Natural killer cell treated with Interleukin-12 subunit alpha and Interleukin-12 subunit beta and Interleukin-15 and Interleukin-18, amount 100 ng/mL, for 72 hours (primary cell): ENCODE data around the gene HYOU1. TPM values are rescaled to one million over a fixed set of nuclear protein-coding genes. Genes with fewer than 3 reads are reported as not detected.

Source experiments
- ATAC-seq, 2 donors: fragments of 150-1000 bp; cut with Tn5 transposase in 1 of 2; sonication (Bioruptor Pico), chemical (Tn5 transposase) in 1 of 2; 2 replicates each; pipeline ENCODE4 v1.10.0; 2021
- DNase-seq: peaks from one replicate; pipeline ENCODE4 v3.0.0; 2022; ENCODE audit warnings: low spot score
- H3K27ac Mint-ChIP-seq, 2 donors: 1 replicate in 1 of 2; 2 replicates in 1 of 2; pipeline ENCODE4 v1.8.0; 2022; ENCODE audit warnings: mixed read lengths in 2 of 2, mild to moderate bottlenecking in 1 of 2, moderate library complexity in 1 of 2
- H3K27me3 Mint-ChIP-seq, 2 donors: 1 replicate in 1 of 2; 2 replicates in 1 of 2; pipeline ENCODE4 v1.8.0; 2022; ENCODE audit warnings: mixed read lengths in 2 of 2
- H3K36me3 Mint-ChIP-seq: one replicate; pipeline ENCODE4 v1.8.0; 2022; ENCODE audit warnings: mixed read lengths
- H3K4me1 Mint-ChIP-seq, 2 donors: 1 replicate in 1 of 2; 2 replicates in 1 of 2; pipeline ENCODE4 v1.8.0; 2022; ENCODE audit warnings: low read depth in 2 of 2, mixed read lengths in 2 of 2, mild to moderate bottlenecking in 1 of 2
- H3K4me3 Mint-ChIP-seq: one replicate; pipeline ENCODE4 v1.8.0; 2022; ENCODE audit warnings: mixed read lengths
- H3K9me3 Mint-ChIP-seq: 2 replicates; pipeline ENCODE4 v1.8.0; 2022; ENCODE audit warnings: mixed read lengths
- total RNA-seq, 2 donors: library from RNA; stranded (reverse); gene quantifications; one replicate each; pipeline ENCODE4 v1.2.3, GENCODE V29; 2022

The HYOU1 gene
- total RNA-seq, 2 donors from 2014 or later: 259 to 333 TPM

- H3K9me3 Mint-ChIP-seq: no peaks in the 10 kb centered on the region
- ATAC-seq (no peak), DNase-seq (no peak)
- H3K36me3 Mint-ChIP-seq: peaks cover 16% of the 10 kb centered on the region
- H3K4me1 Mint-ChIP-seq: peaks cover 32 to 44% of the 10 kb centered on the region in 2 donors
- H3K4me3 Mint-ChIP-seq: peak overlapping the region; percentile 91
- peak overlapping the region; percentile 59 to 93 for H3K27ac Mint-ChIP-seq
- H3K27me3 Mint-ChIP-seq: no peaks in the 10 kb centered on the region
These were observed 35.2 kb upstream of the HYOU1 start for GRCh38 chr11:119091966-119092879.

- H3K36me3 Mint-ChIP-seq: peaks cover 8% of the 10 kb centered on the region
- no peak for ATAC-seq
- no peaks in the 10 kb centered on the region for H3K9me3 Mint-ChIP-seq
- DNase-seq: no peak
- H3K27ac Mint-ChIP-seq: peak overlapping the region in 1 of 2 donors; percentile 93
- no peaks in the 10 kb centered on the region for H3K27me3 Mint-ChIP-seq
- no peak overlapping the region for H3K4me3 Mint-ChIP-seq
- H3K4me1 Mint-ChIP-seq: peaks cover 31 to 36% of the 10 kb centered on the region in 2 donors
These were observed 34.2 kb upstream of the HYOU1 start for GRCh38 chr11:119091178-119091577.

GRCh38 chr11:119089319-119089718, 32.3 kb upstream of the HYOU1 start:
- no peak for ATAC-seq
- Mint-ChIP-seq H3K9me3 (no peaks in the 10 kb centered on the region), H3K4me1 (peaks cover 30 to 42% of the 10 kb centered on the region in 2 donors), H3K27ac (no peak overlapping the region), H3K27me3 (no peaks in the 10 kb centered on the region), H3K4me3 (no peak overlapping the region), H3K36me3 (peaks cover 8% of the 10 kb centered on the region)
- DNase-seq: no peak

GRCh38 chr11:119088406-119088805, 31.4 kb upstream of the HYOU1 start:
- ATAC-seq: no peak
- no peak for DNase-seq
- Mint-ChIP-seq H3K27ac (peak overlapping the region in 1 of 2 donors; percentile 7), H3K9me3 (no peaks in the 10 kb centered on the region), H3K36me3 (peaks cover 2% of the 10 kb centered on the region), H3K4me3 (no peak overlapping the region), H3K4me1 (peaks cover 25 to 38% of the 10 kb centered on the region in 2 donors), H3K27me3 (no peaks in the 10 kb centered on the region)

- Mint-ChIP-seq H3K9me3 (no peaks in the 10 kb centered on the region), H3K4me1 (peaks cover 22 to 35% of the 10 kb centered on the region in 2 donors), H3K27ac (peak overlapping the region; percentile 7 to 48), H3K4me3 (peak overlapping the region; percentile 15), H3K27me3 (no peaks in the 10 kb centered on the region), H3K36me3 (no peaks in the 10 kb centered on the region)
- no peak for DNase-seq
- no peak for ATAC-seq
These were observed 30.8 kb upstream of the HYOU1 start for GRCh38 chr11:119087747-119088241.

GRCh38 chr11:119087123-119087522, 30.1 kb upstream of the HYOU1 start:
- Mint-ChIP-seq H3K4me1 (peaks cover 16 to 28% of the 10 kb centered on the region in 2 donors), H3K36me3 (peaks cover 3% of the 10 kb centered on the region), H3K27me3 (no peaks in the 10 kb centered on the region), H3K27ac (peak overlapping the region in 1 of 2 donors; percentile 48), H3K9me3 (no peaks in the 10 kb centered on the region), H3K4me3 (peak overlapping the region; percentile 15)
- ATAC-seq: no peak
- no peak for DNase-seq

- H3K9me3 Mint-ChIP-seq: no peaks in the 10 kb centered on the region
- peak in 1 of 2 donors; percentile 35 for ATAC-seq
- H3K27ac Mint-ChIP-seq: peak overlapping the region; percentile 87 to 94
- DNase-seq: no peak
- H3K4me3 Mint-ChIP-seq: peak overlapping the region; percentile 93
- H3K36me3 Mint-ChIP-seq: peaks cover 7% of the 10 kb centered on the region
- H3K27me3 Mint-ChIP-seq: no peaks in the 10 kb centered on the region
- peaks cover 14 to 28% of the 10 kb centered on the region in 2 donors for H3K4me1 Mint-ChIP-seq
These were observed 28.4 kb upstream of the HYOU1 start for GRCh38 chr11:119085437-119085847.

- Mint-ChIP-seq H3K27ac (peak within 1 kb of the TSS; percentile 87 to 94), H3K4me3 (peak within 1 kb of the TSS; percentile 93), H3K27me3 (no peaks in the 10 kb centered on the region), H3K36me3 (peaks cover 7% of the 10 kb centered on the region), H3K4me1 (peaks cover 14 to 24% of the 10 kb centered on the region in 2 donors), H3K9me3 (no peaks in the 10 kb centered on the region)
- DNase-seq (peak; percentile 94), ATAC-seq (peak; percentile 96 to 97)
These were observed 27.8 kb upstream of the HYOU1 start, which contains the start of gene HMBS for GRCh38 chr11:119084663-119085436. Gene HMBS (plus strand): TSS chr11:119084881. CDS start chr11:119085034, 153 bp downstream.

- DNase-seq (no peak), ATAC-seq (no peak)
- H3K4me3 Mint-ChIP-seq: no peak overlapping the region
- no peaks in the 10 kb centered on the region for H3K27me3 Mint-ChIP-seq
- H3K9me3 Mint-ChIP-seq: no peaks in the 10 kb centered on the region
- no peak overlapping the region for H3K27ac Mint-ChIP-seq
- H3K36me3 Mint-ChIP-seq: peaks cover 12% of the 10 kb centered on the region
- peaks cover 14 to 18% of the 10 kb centered on the region in 2 donors for H3K4me1 Mint-ChIP-seq
These were observed 24.8 kb upstream of the HYOU1 start for GRCh38 chr11:119081682-119082260.

GRCh38 chr11:119078675-119079420, 21.8 kb upstream of the HYOU1 start:
- Mint-ChIP-seq H3K9me3 (no peaks in the 10 kb centered on the region), H3K4me1 (no peaks in the 10 kb centered on the region), H3K27ac (no peak overlapping the region), H3K27me3 (no peaks in the 10 kb centered on the region), H3K36me3 (peaks cover 12% of the 10 kb centered on the region), H3K4me3 (no peak overlapping the region)
- DNase-seq (no peak), ATAC-seq (peak in 1 of 2 donors; percentile 27)

GRCh38 chr11:119077839-119078238, 20.8 kb upstream of the HYOU1 start:
- Mint-ChIP-seq H3K27me3 (no peaks in the 10 kb centered on the region), H3K9me3 (no peaks in the 10 kb centered on the region), H3K36me3 (peaks cover 14% of the 10 kb centered on the region), H3K4me3 (no peak overlapping the region), H3K4me1 (no peaks in the 10 kb centered on the region), H3K27ac (no peak overlapping the region)
- DNase-seq (no peak), ATAC-seq (no peak)

GRCh38 chr11:119067371-119068222, 10.6 kb upstream of the HYOU1 start, which contains the start of gene VPS11:
Gene VPS11 (plus strand): TSS chr11:119067818. CDS start chr11:119067824, 6 bp downstream.
- ATAC-seq (peak; percentile 100), DNase-seq (peak; percentile 99)
- Mint-ChIP-seq H3K4me1 (peaks cover 24 to 39% of the 10 kb centered on the region in 2 donors), H3K4me3 (peak within 1 kb of the TSS; percentile 97), H3K9me3 (no peaks in the 10 kb centered on the region), H3K27me3 (no peaks in the 10 kb centered on the region), H3K36me3 (peaks cover 6% of the 10 kb centered on the region), H3K27ac (peak within 1 kb of the TSS; percentile 96 to 99)
